C4-2B (cell line): ENCODE results near the gene SMCP.

Source experiments
- ZFX ChIP-seq: fragments of 450-650 bp; IDR thresholded peaks from 2 replicates; pipeline ENCODE4 v1.6.1; 2017
- TF ChIP-seq, protein P1 (sequence below): fragments of 450-650 bp; conservative IDR thresholded peaks from 2 replicates; pipeline ENCODE4 v1.5.1; 2017; ENCODE audit warnings: mild to moderate bottlenecking

- TF ChIP-seq, protein P1, sequence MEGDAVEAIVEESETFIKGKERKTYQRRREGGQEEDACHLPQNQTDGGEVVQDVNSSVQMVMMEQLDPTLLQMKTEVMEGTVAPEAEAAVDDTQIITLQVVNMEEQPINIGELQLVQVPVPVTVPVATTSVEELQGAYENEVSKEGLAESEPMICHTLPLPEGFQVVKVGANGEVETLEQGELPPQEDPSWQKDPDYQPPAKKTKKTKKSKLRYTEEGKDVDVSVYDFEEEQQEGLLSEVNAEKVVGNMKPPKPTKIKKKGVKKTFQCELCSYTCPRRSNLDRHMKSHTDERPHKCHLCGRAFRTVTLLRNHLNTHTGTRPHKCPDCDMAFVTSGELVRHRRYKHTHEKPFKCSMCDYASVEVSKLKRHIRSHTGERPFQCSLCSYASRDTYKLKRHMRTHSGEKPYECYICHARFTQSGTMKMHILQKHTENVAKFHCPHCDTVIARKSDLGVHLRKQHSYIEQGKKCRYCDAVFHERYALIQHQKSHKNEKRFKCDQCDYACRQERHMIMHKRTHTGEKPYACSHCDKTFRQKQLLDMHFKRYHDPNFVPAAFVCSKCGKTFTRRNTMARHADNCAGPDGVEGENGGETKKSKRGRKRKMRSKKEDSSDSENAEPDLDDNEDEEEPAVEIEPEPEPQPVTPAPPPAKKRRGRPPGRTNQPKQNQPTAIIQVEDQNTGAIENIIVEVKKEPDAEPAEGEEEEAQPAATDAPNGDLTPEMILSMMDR = no peak
- TF ChIP-seq ZFX = no peak
Observed at GRCh38 chr1:152928671-152929070, 50.5 kb downstream of the SMCP start.
